H1 (cell line): ENCODE results near the gene ZMIZ1. TPM values are rescaled to one million over a fixed set of nuclear protein-coding genes. Genes with fewer than 3 reads are reported as not detected.

Experiments used
- CTCF ChIA-PET: fragments of 300-600 bp; sonication (Branson Sonifier 250); formaldehyde crosslinking; loops from one replicate; lab custom pipeline; 2021; ENCODE audit not compliant: partially characterized antibody; lab: Charles Lee
- POLR2A ChIA-PET: fragments of 300-600 bp; sonication (Branson Sonifier 250); formaldehyde crosslinking; loops from one replicate; lab custom pipeline; 2021; ENCODE audit warnings: inconsistent platforms; ENCODE audit not compliant: partially characterized antibody; lab: Charles Lee
- DNase-seq, 2 experiments: peaks; one replicate each; pipeline versions ENCODE4 v3.0.0 to v3.0.0-alpha.2; 2010 to 2022; ENCODE audit warnings: low spot score in 2 of 2, low read depth in 1 of 2, mixed read lengths in 1 of 2
- FAIRE-seq: peaks from 2 replicates; lab custom pipeline; 2011; peaks lifted over from hg19 to GRCh38; lab: Jason Lieb, UNC
- H2AFZ ChIP-seq: 2 replicates; pipeline ENCODE4 v1.8.1; 2012; ENCODE audit warnings: low read length, inconsistent platforms
- H2AK5ac ChIP-seq: 2 replicates; pipeline ENCODE4 v1.6.1; 2013; ENCODE audit warnings: low read depth, low read length
- H2BK120ac ChIP-seq: replicated peaks from 2 replicates; pipeline ENCODE3; 2013; ENCODE audit warnings: low read depth, low read length, inconsistent platforms
- H2BK12ac ChIP-seq: 2 replicates; pipeline ENCODE4 v1.6.1; 2013; ENCODE audit warnings: low read depth, low read length
- H2BK15ac ChIP-seq: 2 replicates; pipeline ENCODE4 v1.6.1; 2013; ENCODE audit warnings: low read length
- H2BK20ac ChIP-seq: 2 replicates; pipeline ENCODE4 v1.6.1; 2013; ENCODE audit warnings: low read length
- H2BK5ac ChIP-seq: 2 replicates; pipeline ENCODE4 v1.6.1; 2013; ENCODE audit warnings: low read depth, low read length
- H3K14ac ChIP-seq: 2 replicates; pipeline ENCODE4 v1.6.1; 2013; ENCODE audit warnings: inconsistent platforms; ENCODE audit not compliant: insufficient read length
- H3K18ac ChIP-seq: 2 replicates; pipeline ENCODE4 v1.6.1; 2013; ENCODE audit warnings: low read length; ENCODE audit errors: extremely low read depth
- H3K23ac ChIP-seq: 2 replicates; pipeline ENCODE4 v1.6.1; 2013; ENCODE audit warnings: inconsistent platforms; ENCODE audit not compliant: insufficient read length
- H3K23me2 ChIP-seq: 2 replicates; pipeline ENCODE4 v1.6.1; 2013; ENCODE audit warnings: low read depth, low read length
- H3K27ac ChIP-seq: 2 replicates; pipeline ENCODE4 v1.6.1; 2011; ENCODE audit warnings: low read depth, low read length, inconsistent platforms
- H3K27me3 ChIP-seq, 4 experiments: replicated peaks in 1 of 4; 1 replicate in 1 of 4; 2 replicates in 3 of 4; pipeline versions ENCODE4 v1.6.1 to v1.8.1; 2011 to 2013; ENCODE audit warnings: low read length in 3 of 4, mild to moderate bottlenecking in 3 of 4, inconsistent platforms in 2 of 4, mixed read lengths in 2 of 4, moderate library complexity in 1 of 4; ENCODE audit not compliant: control insufficient read depth in 3 of 4, insufficient read depth in 3 of 4; ENCODE audit errors: extremely low read depth in 1 of 4
- H3K36me3 ChIP-seq, 4 experiments: 2 replicates each; pipeline versions ENCODE4 v1.6.1 to v1.8.1; 2011 to 2013; ENCODE audit warnings: mild to moderate bottlenecking in 4 of 4, low read length in 3 of 4, moderate library complexity in 2 of 4, control low read depth in 1 of 4, inconsistent platforms in 1 of 4; ENCODE audit not compliant: insufficient read depth in 4 of 4, control insufficient read depth in 2 of 4
- H3K4ac ChIP-seq: replicated peaks from 2 replicates; pipeline ENCODE3; 2013; ENCODE audit warnings: low read length, low read depth, mixed read lengths, inconsistent platforms; ENCODE audit not compliant: insufficient read length
- H3K4me1 ChIP-seq, 4 experiments: replicated peaks in 1 of 4; 1 replicate in 1 of 4; 2 replicates in 3 of 4; pipeline versions ENCODE4 v1.6.1 to v1.8.1; 2011 to 2013; ENCODE audit warnings: low read length in 3 of 4, inconsistent platforms in 2 of 4, mixed read lengths in 1 of 4; ENCODE audit not compliant: insufficient read depth in 4 of 4, control insufficient read depth in 3 of 4
- H3K4me2 ChIP-seq, 2 experiments: 2 replicates each; pipeline versions ENCODE4 v1.6.1 to v1.8.1; 2011 to 2013; ENCODE audit warnings: low read depth in 2 of 2, low read length in 2 of 2, control low read depth in 1 of 2, inconsistent platforms in 1 of 2, mild to moderate bottlenecking in 1 of 2; ENCODE audit not compliant: insufficient read depth in 1 of 2
- H3K4me3 ChIP-seq, 4 experiments: fragments of 200-600, 300-600 bp in 1 of 4; sonication (generic), shearing (Covaris generic), sonication (Bioruptor Twin) in 1 of 4; 2 replicates each; pipeline versions ENCODE4 v1.5.1 to v1.8.1; 2011 to 2016; ENCODE audit warnings: low read length in 4 of 4, low read depth in 3 of 4, control low read depth in 2 of 4, inconsistent platforms in 2 of 4, mild to moderate bottlenecking in 2 of 4, mixed read lengths in 1 of 4, moderate library complexity in 1 of 4; ENCODE audit not compliant: insufficient read depth in 2 of 4; ENCODE audit errors: extremely low read depth in 1 of 4
- H3K56ac ChIP-seq: replicated peaks from 2 replicates; pipeline ENCODE3; 2013; ENCODE audit warnings: low read depth, mild to moderate bottlenecking, mixed read lengths, low read length, inconsistent platforms; ENCODE audit not compliant: insufficient read length
- H3K79me1 ChIP-seq: 2 replicates; pipeline ENCODE4 v1.6.1; 2013; ENCODE audit warnings: low read depth, low read length, control low read depth
- H3K79me2 ChIP-seq, 2 experiments: 2 replicates each; pipeline versions ENCODE4 v1.6.1 to v1.8.1; 2012 to 2013; ENCODE audit warnings: low read length in 2 of 2, mild to moderate bottlenecking in 2 of 2, inconsistent platforms in 1 of 2; ENCODE audit not compliant: insufficient read depth in 2 of 2, control insufficient read depth in 1 of 2
- H3K9ac ChIP-seq, 4 experiments: replicated peaks in 1 of 4; 1 replicate in 1 of 4; 2 replicates in 3 of 4; pipeline versions ENCODE4 v1.6.1 to v1.8.1; 2011 to 2013; ENCODE audit warnings: low read depth in 3 of 4, low read length in 3 of 4, control low read depth in 2 of 4, mild to moderate bottlenecking in 2 of 4, moderate library complexity in 2 of 4, inconsistent platforms in 1 of 4; ENCODE audit errors: extremely low read depth in 1 of 4
- H3K9me3 ChIP-seq, 2 experiments: 2 replicates each; pipeline versions ENCODE4 v1.6.1 to v1.8.1; 2012 to 2013; ENCODE audit warnings: mild to moderate bottlenecking in 2 of 2, moderate library complexity in 2 of 2, control low read depth in 1 of 2, inconsistent platforms in 1 of 2, low read depth in 1 of 2, low read length in 1 of 2, mixed read lengths in 1 of 2; ENCODE audit not compliant: insufficient read depth in 2 of 2
- H4K20me1 ChIP-seq, 2 experiments: replicated peaks in 1 of 2; 2 replicates each; pipeline versions ENCODE3 to v1.8.1; 2011 to 2013; ENCODE audit warnings: inconsistent platforms in 2 of 2, low read length in 2 of 2, mild to moderate bottlenecking in 1 of 2; ENCODE audit not compliant: insufficient read depth in 2 of 2, control insufficient read depth in 1 of 2
- H4K5ac ChIP-seq: 2 replicates; pipeline ENCODE4 v1.6.1; 2013; ENCODE audit warnings: low read length, low read depth, mixed read lengths, inconsistent platforms; ENCODE audit not compliant: insufficient read length
- H4K8ac ChIP-seq: 2 replicates; pipeline ENCODE4 v1.8.0; 2013; ENCODE audit warnings: mild to moderate bottlenecking, moderate library complexity, low read length, inconsistent platforms; ENCODE audit not compliant: insufficient read depth; ENCODE audit errors: extremely low read depth
- H4K91ac ChIP-seq: replicated peaks from 2 replicates; pipeline ENCODE3; 2013; ENCODE audit warnings: low read length, mixed read lengths, inconsistent platforms; ENCODE audit not compliant: insufficient read length
- BRCA1 ChIP-seq: IDR thresholded peaks from 2 replicates; pipeline ENCODE4 v1.6.1; 2012; ENCODE audit warnings: low read depth, low read length, improper control_type of control experiment
- KDM4A ChIP-seq: IDR thresholded peaks from one replicate; pipeline ENCODE4 v1.7.1; 2012; ENCODE audit warnings: low read depth, mild to moderate bottlenecking, moderate library complexity, low read length, inconsistent platforms; ENCODE audit not compliant: severe bottlenecking
- SAP30 ChIP-seq: fragments of 300-600 bp; sonication (generic); IDR thresholded peaks from 2 replicates; pipeline ENCODE4 v1.7.1; 2012; ENCODE audit warnings: low read length, moderate library complexity, mild to moderate bottlenecking, inconsistent platforms; ENCODE audit not compliant: insufficient read depth, insufficient replicate concordance
- SIX5 ChIP-seq: IDR thresholded peaks from 2 replicates; pipeline ENCODE4 v1.6.1; 2011; ENCODE audit warnings: mild to moderate bottlenecking, low read depth, low read length
- SP2 ChIP-seq: IDR thresholded peaks from 2 replicates; pipeline ENCODE4 v1.6.1; 2012; ENCODE audit warnings: mild to moderate bottlenecking, low read length, inconsistent platforms
- YY1 ChIP-seq: IDR thresholded peaks from 2 replicates; pipeline ENCODE4 v1.6.1; 2011; ENCODE audit warnings: low read depth, mild to moderate bottlenecking, low read length
- WGBS, 2 experiments: shearing (Covaris generic) in 1 of 2; methylation state at CpG; one replicate each; pipeline versions ENCODE4 v1.1.6 to v1.1.7; 2013 to 2015; ENCODE audit warnings: low lambda C conversion rate in 2 of 2, mixed read lengths in 2 of 2, inconsistent platforms in 1 of 2, low coverage in 1 of 2, missing lambda C conversion rate in 1 of 2; ENCODE audit not compliant: insufficient replicate concordance in 2 of 2, insufficient coverage in 1 of 2, insufficient read length in 1 of 2; ENCODE audit errors: extremely low coverage in 1 of 2, missing lambda C conversion rate in 1 of 2; 5-methylcytosine and 5-hydroxymethylcytosine counted together
- polyA plus RNA-seq, 7 experiments: library from polyadenylated mRNA; depleted of rRNA in 3 of 7; stranded (reverse) in 5 of 7; unstranded in 2 of 7; fragments of >200 nt in 5 of 7; fragments of 200-250 nt in 2 of 7; gene quantifications; 1 replicate in 5 of 7; 2 replicates in 1 of 7; 4 replicates in 1 of 7; pipeline versions ENCODE4 v1.2.1 to v1.2.3, GENCODE V29; 2011 to 2013; ENCODE audit warnings: missing spikeins in 2 of 7, mixed read lengths in 2 of 7
- total RNA-seq: library from RNA; stranded (reverse); fragmentation: NEBNext Ultra II Directional; extraction: Animal tissue kit (Norgen Biotek cat#: 25700); gene quantifications from 2 replicates; pipeline ENCODE4 v1.2.1, GENCODE V29; 2021

Gene ZMIZ1
- total and polyA plus RNA-seq, 2 of the 8 experiments (the other 6 are each of a cell fraction or from before 2014, with no cell fraction given): 8.1 to 28.0 TPM

DNA sequence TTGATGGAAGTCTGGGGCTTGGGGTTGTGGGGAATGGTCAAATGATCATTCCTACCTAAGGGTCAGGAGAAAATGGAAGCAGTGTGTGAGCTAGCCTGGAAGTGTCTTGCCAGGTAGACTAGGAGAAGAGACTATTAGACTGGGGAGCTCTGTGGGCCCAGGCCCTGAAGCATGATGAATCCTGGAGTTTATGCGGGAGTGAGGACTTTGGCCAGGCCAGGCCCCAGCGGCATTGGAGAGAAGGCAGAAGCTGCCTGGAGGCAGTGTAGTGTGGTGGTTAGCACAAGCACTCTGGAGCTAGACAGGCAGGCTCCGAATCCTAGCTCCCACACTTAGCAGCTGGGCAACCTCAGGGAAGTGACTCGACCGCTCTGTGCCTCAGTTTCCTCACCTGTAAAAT is 29.3 kb downstream of the ZMIZ1 start:
- no peak overlapping the region for H3K4me3 ChIP-seq
- WGBS, 2 experiments: 92% methylated on average over 5 of the region's 5 CpGs; no CpG with 5 or more reads in 1 of the 2 experiments
- no peak overlapping the region for H3K23ac ChIP-seq
- no peak overlapping the region for H3K4ac ChIP-seq
- H3K27me3 ChIP-seq: no peaks in the 10 kb centered on the region
- DNase-seq: no peak
- peaks cover 0 to 39% (median 15%) of the 10 kb centered on the region in 4 experiments; a peak in 6 of 7 replicates for H3K4me1 ChIP-seq
- no peaks in the 10 kb centered on the region for H3K36me3 ChIP-seq
- H4K20me1 ChIP-seq: peaks cover 13 to 52% of the 10 kb centered on the region in 2 experiments
- H3K23me2 ChIP-seq: no peaks in the 10 kb centered on the region
- no peak overlapping the region for H3K27ac ChIP-seq
- no peak overlapping the region for H2BK120ac ChIP-seq
- no peak overlapping the region for H3K9ac ChIP-seq
- ChIA-PET CTCF (interaction anchor here (1.0 to 2.1 kb wide), 11 partner anchors 9 to 99 kb away, joined by 3 to 8 read pairs (median 5); no protein-coding TSS in a partner anchor), POLR2A (interaction anchor here (0.7 to 1.5 kb wide), 2 partner anchors 9 to 26 kb away, joined by 3 to 4 read pairs; no protein-coding TSS in a partner anchor)
- peaks cover 55% of the 10 kb centered on the region for H3K79me1 ChIP-seq
- H3K4me2 ChIP-seq: no peak overlapping the region
- no peak overlapping the region for H2BK20ac ChIP-seq
- no peak overlapping the region for H4K91ac ChIP-seq
- H3K79me2 ChIP-seq: peaks cover 14 to 94% of the 10 kb centered on the region in 2 experiments
- H4K5ac ChIP-seq: no peak overlapping the region
- H3K14ac ChIP-seq: no peak overlapping the region
- H2AFZ ChIP-seq: no peak overlapping the region
- TF ChIP-seq SAP30 (no peak), SP2 (no peak), KDM4A (no peak), SIX5 (no peak), BRCA1 (no peak), YY1 (no peak)
- TF ChIP-seq, all 59 proteins: peak for 0
- H3K56ac ChIP-seq: no peak overlapping the region
- H3K18ac ChIP-seq: no peak overlapping the region
- no peak overlapping the region for H2AK5ac ChIP-seq
- FAIRE-seq: no peak
- no peak overlapping the region for H2BK12ac ChIP-seq
- H2BK15ac ChIP-seq: no peak overlapping the region
- H4K8ac ChIP-seq: no peak overlapping the region
- no peaks in the 10 kb centered on the region for H3K9me3 ChIP-seq
- H2BK5ac ChIP-seq: no peak overlapping the region
